ENCODE data around the gene PLK1. TPM values are rescaled to one million over a fixed set of nuclear protein-coding genes. Genes with fewer than 3 reads are reported as not detected.

The PLK1 gene
- total and polyA plus RNA-seq, 2 of the 4 experiments (the other 2 are of a cell fraction), result 19.4 to 59.0 TPM

- H3K79me1 ChIP-seq (ENCODE audit: low read depth in 1 of 2, low read length in 2 of 2), result no peaks in the 10 kb centered on the region
- H3K27me3 ChIP-seq (ENCODE audit: control insufficient read depth, insufficient read depth, low read length), result no peaks in the 10 kb centered on the region; the same call in 1 of the 2 replicates
- H4K8ac ChIP-seq (ENCODE audit: low read depth in 2 of 2, low read length in 2 of 2), result no peak overlapping the region
- H3K14ac ChIP-seq (replicated peaks; ENCODE audit: low read depth, low read length), result no peak overlapping the region
- ATAC-seq (ENCODE audit: low read depth) (no peak), DNase-seq (no peak)
- H2BK5ac ChIP-seq (ENCODE audit: low read depth, low read length, poor library complexity, severe bottlenecking), result no peak overlapping the region
- CTCF ChIA-PET, result no interaction called here
- H2BK15ac ChIP-seq (ENCODE audit: low read depth, low read length), result no peak overlapping the region
- H2BK20ac ChIP-seq (ENCODE audit: low read depth, low read length), result no peak overlapping the region
- TF ChIP-seq RFX5 (IDR thresholded peaks at IDR 0.05; ENCODE audit: low read depth, low read length), result no peak
- no peak for TF ChIP-seq CEBPB (IDR thresholded peaks at IDR 0.05; ENCODE audit: low read depth, low read length)
- no peak overlapping the region for H2AK9ac ChIP-seq (replicated peaks; ENCODE audit: low read depth, low read length, poor library complexity)
- no peak overlapping the region for H4K5ac ChIP-seq (ENCODE audit: low read depth, low read length)
- no peak overlapping the region for H2AK5ac ChIP-seq (ENCODE audit: low read depth, low read length)
- 100% methylated on average over 1 of the region's 4 CpGs; no CpG with 5 or more reads in 1 of the 2 experiments for WGBS, 2 experiments (ENCODE audit: extremely low coverage in 2 of 2, insufficient read length in 1 of 2)
- no peak overlapping the region for H3K9ac ChIP-seq (ENCODE audit: low read depth, low read length)
- POLR2A ChIA-PET (ENCODE audit: unreplicated experiment), result no interaction called here
- no peak overlapping the region for H3K23ac ChIP-seq (ENCODE audit: low read depth, low read length)
- in situ Hi-C loops (cut with MboI; ENCODE audit: low sequenced_read_pairs), result no loop called here
- no peak overlapping the region for H3K56ac ChIP-seq (ENCODE audit: extremely low read depth, insufficient read depth, low read length)
- intact Hi-C loops (cut with micrococcal nuclease), result no loop called here
- H3K4me1 ChIP-seq (ENCODE audit: control insufficient read depth, insufficient read depth, low read length), result no peaks in the 10 kb centered on the region
- no peaks in the 10 kb centered on the region for H3K36me3 ChIP-seq (ENCODE audit: control insufficient read depth, insufficient read depth, low read length)
- no peak overlapping the region for H3K18ac ChIP-seq (ENCODE audit: low read depth, low read length)
- H3K27ac ChIP-seq (ENCODE audit: insufficient read depth, low read length), result no peak overlapping the region
- peaks cover 10% of the 10 kb centered on the region for H3K9me3 ChIP-seq (ENCODE audit: control insufficient read depth, insufficient read depth, low read length)
- no peaks in the 10 kb centered on the region for H4K20me1 ChIP-seq (ENCODE audit: insufficient read depth, low read length)
- no peak overlapping the region for H3K4me2 ChIP-seq (ENCODE audit: low read depth, low read length)
- H3K4ac ChIP-seq (ENCODE audit: low read depth, low read length), result no peak overlapping the region
- dilution Hi-C loops (cut with HindIII; ENCODE audit: low sequenced_read_pairs, unreplicated experiment), result no loop called here
- H3K9me1 ChIP-seq (ENCODE audit: insufficient read depth, low read length), result no peaks in the 10 kb centered on the region
- no peak overlapping the region for H2AFZ ChIP-seq (replicated peaks; ENCODE audit: low read length, poor library complexity)
- H3K4me3 ChIP-seq (ENCODE audit: insufficient read depth, low read depth, low read length), result no peak overlapping the region
- no peak overlapping the region for H4K91ac ChIP-seq (ENCODE audit: insufficient read depth, low read depth, low read length)
- H2BK120ac ChIP-seq (ENCODE audit: low read depth, low read length), result no peak overlapping the region
- no TSS peak for BruUV-seq (replicated peaks)
These were observed 27.8 kb downstream of the PLK1 start for GRCh38 chr16:23706439-23706838.

Measured in IMR-90 (cell line).